K562 (cell line): ENCODE measurements around the gene HTR2A. TPM values are rescaled to one million over a fixed set of nuclear protein-coding genes. Genes with fewer than 3 reads are reported as not detected.

Experiments
- ATAC-seq: fragments of 200-7000 bp; cut with Tn5 transposase; 3 replicates; pipeline ENCODE4 v1.9.1; 2020; ENCODE audit warnings: moderate library complexity
- BruUV-seq: library from RNA; stranded (reverse); fragments of 400-500 nt; replicated peaks from 2 replicates; lab custom pipeline; 2021; lab: Mats Ljungman, UMichigan
- CTCF ChIA-PET: fragments of 300-600 bp; formaldehyde crosslinking; extraction: SDS; loops from one replicate; lab custom pipeline; 2021; ENCODE audit warnings: low intra/inter-chr PET ratio; lab: Yijun Ruan, JAX
- POLR2A ChIA-PET: fragments of 300-600, 350-650 bp; sonication (Branson Sonifier 250); formaldehyde crosslinking; extraction: SDS; loops from one replicate; lab custom pipeline; 2021; ENCODE audit warnings: antibody characterized with exemption, inconsistent platforms; lab: Yijun Ruan, JAX
- DNase-seq, 4 experiments: peaks; one replicate each; pipeline versions ENCODE4 v3.0.0 to v3.0.0-alpha.2; 2011 to 2018; ENCODE audit warnings: low spot score in 3 of 4, mixed read lengths in 3 of 4; ENCODE audit errors: extremely low read depth in 1 of 4
- FAIRE-seq: peaks from 2 replicates; lab custom pipeline; 2011; peaks lifted over from hg19 to GRCh38; lab: Jason Lieb, UNC
- H2AFZ ChIP-seq: 2 replicates; pipeline ENCODE4 v1.6.0; 2011; ENCODE audit warnings: low read depth, low read length, control low read depth, inconsistent platforms
- H3K27ac ChIP-seq: fragments of 200-600 bp; 3 replicates; pipeline ENCODE4 v1.8.0; 2011; ENCODE audit warnings: low read depth, mild to moderate bottlenecking, control low read depth, inconsistent platforms, low read length, moderate library complexity, mixed read lengths; ENCODE audit errors: extremely low read depth
- H3K27me3 ChIP-seq, 2 experiments: fragments of 300-600 bp in 1 of 2; 2 replicates in 1 of 2; 3 replicates in 1 of 2; pipeline versions ENCODE4 v1.6.0 to v1.8.0; 2011; ENCODE audit warnings: inconsistent platforms in 2 of 2, low read length in 2 of 2, mild to moderate bottlenecking in 1 of 2, mixed read lengths in 1 of 2, moderate library complexity in 1 of 2; ENCODE audit not compliant: control insufficient read depth in 2 of 2, insufficient read depth in 2 of 2
- H3K36me3 ChIP-seq: fragments of 300-600 bp; 3 replicates; pipeline ENCODE4 v1.8.0; 2011; ENCODE audit warnings: mild to moderate bottlenecking, low read length, inconsistent platforms; ENCODE audit not compliant: control insufficient read depth, insufficient read depth
- H3K4me1 ChIP-seq, 2 experiments: fragments of 200-600 bp in 1 of 2; replicated peaks in 1 of 2; 2 replicates in 1 of 2; 3 replicates in 1 of 2; pipeline versions ENCODE4 v1.5.1 to v1.8.0; 2011; ENCODE audit warnings: inconsistent platforms in 2 of 2, low read length in 2 of 2, mild to moderate bottlenecking in 1 of 2, mixed read lengths in 1 of 2, moderate library complexity in 1 of 2; ENCODE audit not compliant: control insufficient read depth in 2 of 2, insufficient read depth in 2 of 2
- H3K4me2 ChIP-seq: 2 replicates; pipeline ENCODE4 v1.6.1; 2011; ENCODE audit warnings: low read length, control low read depth, inconsistent platforms, mixed read lengths; ENCODE audit not compliant: insufficient read depth
- H3K4me3 ChIP-seq: fragments of 200-600 bp; sonication (generic), shearing (Covaris generic); 2 replicates; pipeline ENCODE4 v1.5.1; 2016; ENCODE audit warnings: control low read depth, inconsistent platforms
- H3K79me2 ChIP-seq: fragments of 200-600 bp; 3 replicates; pipeline ENCODE4 v1.8.0; 2011; ENCODE audit warnings: low read length, inconsistent platforms; ENCODE audit not compliant: control insufficient read depth, insufficient read depth
- H3K9ac ChIP-seq, 2 experiments: 2 replicates each; pipeline versions ENCODE4 v1.6.0 to v1.6.1; 2011; ENCODE audit warnings: low read depth in 2 of 2, low read length in 2 of 2, control low read depth in 1 of 2, inconsistent platforms in 1 of 2, mild to moderate bottlenecking in 1 of 2, mixed read lengths in 1 of 2; ENCODE audit not compliant: insufficient read depth in 1 of 2
- H3K9me1 ChIP-seq: one replicate; pipeline ENCODE4 v1.6.0; 2011; ENCODE audit warnings: inconsistent platforms, mild to moderate bottlenecking, low read length, moderate library complexity; ENCODE audit not compliant: control insufficient read depth, insufficient read depth
- H3K9me3 ChIP-seq: replicated peaks from 2 replicates; pipeline ENCODE4 v1.5.1; 2011; ENCODE audit warnings: low read depth, low read length, inconsistent platforms; ENCODE audit not compliant: control insufficient read depth, insufficient read depth
- H4K20me1 ChIP-seq: replicated peaks from 2 replicates; pipeline ENCODE4 v1.6.1; 2011; ENCODE audit warnings: low read length, inconsistent platforms, mixed read lengths; ENCODE audit not compliant: control insufficient read depth, insufficient read depth
- TSC22D4 ChIP-seq: fragments of 450-650 bp; IDR thresholded peaks from 2 replicates; pipeline ENCODE4 v1.6.1; 2016; ENCODE audit warnings: missing genetic modification characterization, missing biosample characterization, control low read depth
- WGBS: fragments of 100-300 bp; shearing (Covaris generic); methylation state at CpG from one replicate; pipeline ENCODE4 v1.1.6; 2016; ENCODE audit warnings: low coverage, mixed read lengths; ENCODE audit not compliant: insufficient coverage; ENCODE audit errors: missing lambda C conversion rate; 5-methylcytosine and 5-hydroxymethylcytosine counted together
- in situ Hi-C: fragments of 300-500 bp; cut with MboI; formaldehyde crosslinking; loops from 4 replicates; pipeline ENCODE4 v1.15.0; 2018; ENCODE audit warnings: inconsistent platforms, mixed read lengths
- intact Hi-C: fragments of 100-400 bp; cut with micrococcal nuclease; formaldehyde crosslinking; loops from 2 replicates; pipeline ENCODE4 v1.14.2; 2022
- polyA plus RNA-seq, 8 experiments: library from polyadenylated mRNA; depleted of rRNA in 4 of 8; stranded (reverse) in 5 of 8; unstranded in 3 of 8; fragments of >200 nt; fragmentation: Nextera tagmentation in 2 of 8; fragmentation: Illumina TruSeq in 1 of 8; extraction: Ambion mirVana in 2 of 8; extraction: Trizol in 1 of 8; gene quantifications; 2 replicates each; pipeline versions ENCODE4 v1.2.1 to v1.2.3, GENCODE V29; 2011 to 2014; ENCODE audit warnings: inconsistent platforms in 1 of 8, missing spikeins in 1 of 8
- total RNA-seq, 7 experiments: library from RNA; depleted of rRNA in 6 of 7; stranded (reverse); fragments of >200 nt in 6 of 7; fragmentation: Illumina TruSeq in 2 of 7; extraction: Trizol in 2 of 7; gene quantifications; 2 replicates each; pipeline versions ENCODE4 v1.2.1 to v1.2.3, GENCODE V29; 2011 to 2021; ENCODE audit warnings: low replicate concordance in 1 of 7
- TF ChIP-seq, protein P1 (sequence below): fragments of 450-650 bp; IDR thresholded peaks from 2 replicates; pipeline ENCODE4 v1.6.1; 2018; ENCODE audit not compliant: partially characterized antibody

The HTR2A gene
- total and polyA plus RNA-seq, 9 of the 15 experiments (the other 6 are each of a cell fraction or from before 2014, with no cell fraction given) = not detected

DNA sequence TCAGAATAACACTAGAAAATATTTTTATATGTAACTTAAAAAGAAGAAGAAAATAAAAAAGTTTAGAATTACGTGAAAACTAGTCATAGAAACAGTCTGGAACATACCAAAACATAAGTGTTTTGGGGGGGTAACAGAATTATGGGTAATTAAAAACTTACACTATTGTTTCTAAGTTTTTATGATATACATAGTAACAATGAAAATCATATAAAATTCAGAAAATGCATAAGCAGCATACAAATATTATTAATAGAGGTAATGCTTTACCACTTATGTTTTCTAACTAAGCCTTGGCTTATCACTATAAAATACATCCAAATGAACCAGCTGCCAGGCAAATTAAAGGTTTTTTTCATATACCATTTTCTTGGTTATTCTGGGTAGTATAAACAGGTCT is 114.8 kb downstream of the HTR2A start:
- H3K9ac ChIP-seq = no peak overlapping the region
- in situ Hi-C loops = no loop called here
- BruUV-seq = no TSS peak
- CTCF ChIA-PET = no interaction called here
- no peaks in the 10 kb centered on the region for H3K4me1 ChIP-seq
- H2AFZ ChIP-seq = no peak overlapping the region
- no peak overlapping the region for H3K27ac ChIP-seq
- no peak for DNase-seq
- H3K79me2 ChIP-seq = no peaks in the 10 kb centered on the region
- H3K36me3 ChIP-seq = peaks cover 90% of the 10 kb centered on the region
- TF ChIP-seq, protein P1, sequence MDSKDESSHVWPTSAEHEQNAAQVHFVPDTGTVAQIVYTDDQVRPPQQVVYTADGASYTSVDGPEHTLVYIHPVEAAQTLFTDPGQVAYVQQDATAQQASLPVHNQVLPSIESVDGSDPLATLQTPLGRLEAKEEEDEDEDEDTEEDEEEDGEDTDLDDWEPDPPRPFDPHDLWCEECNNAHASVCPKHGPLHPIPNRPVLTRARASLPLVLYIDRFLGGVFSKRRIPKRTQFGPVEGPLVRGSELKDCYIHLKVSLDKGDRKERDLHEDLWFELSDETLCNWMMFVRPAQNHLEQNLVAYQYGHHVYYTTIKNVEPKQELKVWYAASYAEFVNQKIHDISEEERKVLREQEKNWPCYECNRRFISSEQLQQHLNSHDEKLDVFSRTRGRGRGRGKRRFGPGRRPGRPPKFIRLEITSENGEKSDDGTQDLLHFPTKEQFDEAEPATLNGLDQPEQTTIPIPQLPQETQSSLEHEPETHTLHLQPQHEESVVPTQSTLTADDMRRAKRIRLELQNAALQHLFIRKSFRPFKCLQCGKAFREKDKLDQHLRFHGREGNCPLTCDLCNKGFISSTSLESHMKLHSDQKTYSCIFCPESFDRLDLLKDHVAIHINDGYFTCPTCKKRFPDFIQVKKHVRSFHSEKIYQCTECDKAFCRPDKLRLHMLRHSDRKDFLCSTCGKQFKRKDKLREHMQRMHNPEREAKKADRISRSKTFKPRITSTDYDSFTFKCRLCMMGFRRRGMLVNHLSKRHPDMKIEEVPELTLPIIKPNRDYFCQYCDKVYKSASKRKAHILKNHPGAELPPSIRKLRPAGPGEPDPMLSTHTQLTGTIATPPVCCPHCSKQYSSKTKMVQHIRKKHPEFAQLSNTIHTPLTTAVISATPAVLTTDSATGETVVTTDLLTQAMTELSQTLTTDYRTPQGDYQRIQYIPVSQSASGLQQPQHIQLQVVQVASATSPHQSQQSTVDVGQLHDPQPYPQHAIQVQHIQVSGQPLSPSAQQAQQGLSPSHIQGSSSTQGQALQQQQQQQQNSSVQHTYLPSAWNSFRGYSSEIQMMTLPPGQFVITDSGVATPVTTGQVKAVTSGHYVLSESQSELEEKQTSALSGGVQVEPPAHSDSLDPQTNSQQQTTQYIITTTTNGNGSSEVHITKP = peak; percentile 92
- no peak for TF ChIP-seq TSC22D4 (tag)
- TF ChIP-seq, all 486 proteins: peak for 1
- no peaks in the 10 kb centered on the region for H3K9me1 ChIP-seq
- no peaks in the 10 kb centered on the region for H4K20me1 ChIP-seq
- H3K4me3 ChIP-seq = no peak overlapping the region
- H3K27me3 ChIP-seq = no peaks in the 10 kb centered on the region
- intact Hi-C loops = no loop called here
- FAIRE-seq (no peak), ATAC-seq (no peak)
- H3K9me3 ChIP-seq = no peaks in the 10 kb centered on the region
- 86% methylated on average over 1 of the region's 1 CpG for WGBS
- POLR2A ChIA-PET = interaction anchor here (0.6 kb wide), 1 partner anchor 14 kb away, joined by 3 read pairs; no protein-coding TSS in a partner anchor
- no peak overlapping the region for H3K4me2 ChIP-seq

Other genes starting within 250 kb of the HTR2A start
- gene ESD, start 99.9 kb downstream of the HTR2A start, total RNA-seq (2014; rRNA removed) = 88.9 and 113 TPM in 2 replicates
- 232 and 264 TPM in 2 replicates for gene ESD, start 99.9 kb downstream of the HTR2A start, total RNA-seq (2014; rRNA removed; fragmentation: Illumina TruSeq; extraction: Trizol)
- gene ESD, start 99.9 kb downstream of the HTR2A start, total RNA-seq (2015; rRNA removed; fragmentation: Illumina TruSeq; extraction: Trizol) = 195 and 205 TPM in 2 replicates
- gene ESD, start 99.9 kb downstream of the HTR2A start, total RNA-seq (2021) = 129 and 142 TPM in 2 replicates
- 201 and 285 TPM in 2 replicates for gene ESD, start 99.9 kb downstream of the HTR2A start, polyA plus RNA-seq (2011; rRNA removed)
- gene ESD, start 99.9 kb downstream of the HTR2A start, polyA plus RNA-seq (2014; fragmentation: Illumina TruSeq; extraction: Trizol) = 204 and 276 TPM in 2 replicates
- 100 to 1,000 TPM; 388 to 402 TPM for gene ESD, start 99.9 kb downstream of the HTR2A start, polyA plus RNA-seq (2014; fragmentation: Nextera tagmentation; extraction: Ambion mirVana)
- gene ESD, start 99.9 kb downstream of the HTR2A start, polyA plus RNA-seq (2014; rRNA removed) = 141 and 160 TPM in 2 replicates